HG02610 (cell line): ENCODE data around the gene RALGAPA2.
A peak's percentile ranks its signal among the peaks of the same experiment; 100 is the strongest.

Experiments used
- ATAC-seq: cut with Tn5 transposase; IDR thresholded peaks from one replicate; pipeline ENCODE4 v1.9.1; 2021; ENCODE audit warnings: mild to moderate bottlenecking, moderate library complexity; ENCODE audit not compliant: unreplicated experiment

RALGAPA2 gene

GRCh38 chr20:20501128-20501527, 211.3 kb downstream of the RALGAPA2 start:
- ATAC-seq, result no peak

- ATAC-seq, result no peak
Observed at GRCh38 chr20:20500312-20500711, 212.1 kb downstream of the RALGAPA2 start.

- no peak for ATAC-seq
Observed at GRCh38 chr20:20499439-20499838, 213.0 kb downstream of the RALGAPA2 start.

GRCh38 chr20:20498076-20498861, 214.2 kb downstream of the RALGAPA2 start:
- no peak for ATAC-seq

- no peak for ATAC-seq
Observed at GRCh38 chr20:20497242-20497978, 215.0 kb downstream of the RALGAPA2 start.

- ATAC-seq, result no peak
Observed at GRCh38 chr20:20495729-20496503, 216.5 kb downstream of the RALGAPA2 start.

GRCh38 chr20:20493701-20494100, 218.7 kb downstream of the RALGAPA2 start:
- no peak for ATAC-seq

GRCh38 chr20:20492521-20493332, 219.7 kb downstream of the RALGAPA2 start:
- ATAC-seq, result no peak

- no peak for ATAC-seq
Observed at GRCh38 chr20:20491784-20492264, 220.6 kb downstream of the RALGAPA2 start.

- no peak for ATAC-seq
Observed at GRCh38 chr20:20491110-20491783, 221.2 kb downstream of the RALGAPA2 start.

GRCh38 chr20:20490673-20491072, 221.8 kb downstream of the RALGAPA2 start:
- ATAC-seq, result no peak

- peak; percentile 29 for ATAC-seq
Observed at GRCh38 chr20:20489648-20490341, 222.6 kb downstream of the RALGAPA2 start.

- peak; percentile 86 for ATAC-seq
Observed at GRCh38 chr20:20489054-20489453, 223.4 kb downstream of the RALGAPA2 start.

- ATAC-seq, result no peak
Observed at GRCh38 chr20:20488388-20488787, 224.1 kb downstream of the RALGAPA2 start.

GRCh38 chr20:20487811-20488210, 224.6 kb downstream of the RALGAPA2 start:
- ATAC-seq, result no peak

- no peak for ATAC-seq
Observed at GRCh38 chr20:20483328-20483727, 229.1 kb downstream of the RALGAPA2 start.

- no peak for ATAC-seq
Observed at GRCh38 chr20:20482453-20482852, 230.0 kb downstream of the RALGAPA2 start.

- no peak for ATAC-seq
Observed at GRCh38 chr20:20480689-20481088, 231.8 kb downstream of the RALGAPA2 start.

GRCh38 chr20:20480126-20480525, 232.3 kb downstream of the RALGAPA2 start:
- ATAC-seq, result no peak
